GM08714 (cell line): Measurements from ENCODE around the gene MECP2.

Experiments used
- H3K4me3 ChIP-seq: fragments of 200-500 bp; sonication (Bioruptor generic); 2 replicates; pipeline ENCODE4 v1.5.1; 2014; ENCODE audit warnings: mild to moderate bottlenecking, low read length, inconsistent platforms
- ZNF274 ChIP-seq: IDR thresholded peaks from 2 replicates; pipeline ENCODE4 v1.6.1; 2012; ENCODE audit warnings: mild to moderate bottlenecking, low read depth, low read length

MECP2 gene

GRCh38 chrX:154026136-154027021 lies 71.1 kb downstream of the MECP2 start:
- no peak overlapping the region for H3K4me3 ChIP-seq
- TF ChIP-seq ZNF274, result no peak

- TF ChIP-seq ZNF274, result no peak
- no peak overlapping the region for H3K4me3 ChIP-seq
Measured at GRCh38 chrX:154025230-154025629, 72.3 kb downstream of the MECP2 start.

GRCh38 chrX:154024271-154024670 lies 73.2 kb downstream of the MECP2 start:
- no peak for TF ChIP-seq ZNF274
- no peak overlapping the region for H3K4me3 ChIP-seq

- no peak overlapping the region for H3K4me3 ChIP-seq
- no peak for TF ChIP-seq ZNF274
Measured at GRCh38 chrX:154023276-154024000, 74.1 kb downstream of the MECP2 start.

- TF ChIP-seq ZNF274, result no peak
- H3K4me3 ChIP-seq, result no peak overlapping the region
Measured at GRCh38 chrX:154022108-154022507, 75.4 kb downstream of the MECP2 start.

- H3K4me3 ChIP-seq, result no peak overlapping the region; the same call in 1 of the 2 replicates
- TF ChIP-seq ZNF274, result no peak
Measured at GRCh38 chrX:154021131-154021611, 76.3 kb downstream of the MECP2 start.

- H3K4me3 ChIP-seq, result peak overlapping the region; percentile 71; the same call in 1 of the 2 replicates
- no peak for TF ChIP-seq ZNF274
Measured at GRCh38 chrX:154020536-154021115, 76.9 kb downstream of the MECP2 start.

- TF ChIP-seq ZNF274, result no peak
- peak within 1 kb of the TSS; percentile 81 for H3K4me3 ChIP-seq
Measured at GRCh38 chrX:154019633-154020528, 77.6 kb downstream of the MECP2 start, which contains the start of gene IRAK1. Gene IRAK1, minus strand, starts transcription at chrX:154019902. Its CDS starts 90 bp downstream, at chrX:154019812.

- H3K4me3 ChIP-seq, result peak overlapping the region; percentile 81
- no peak for TF ChIP-seq ZNF274
Measured at GRCh38 chrX:154019061-154019621, 78.4 kb downstream of the MECP2 start.

GRCh38 chrX:154018518-154019060 lies 78.9 kb downstream of the MECP2 start:
- peak overlapping the region; percentile 81 for H3K4me3 ChIP-seq
- no peak for TF ChIP-seq ZNF274

- TF ChIP-seq ZNF274, result no peak
- peak overlapping the region; percentile 81; the same call in 1 of the 2 replicates for H3K4me3 ChIP-seq
Measured at GRCh38 chrX:154017766-154018517, 79.6 kb downstream of the MECP2 start.
